A673 (cell line): ENCODE results near the gene SLC9A1. TPM values are rescaled to one million over a fixed set of nuclear protein-coding genes. Genes with fewer than 3 reads are reported as not detected.
"Not testable (repeated sequence)": the region's sequence is repeated elsewhere in the genome, so short reads cannot be mapped to it uniquely, and the experiment has no call there.

Experiments used
- BruUV-seq: library from RNA; stranded (reverse); fragments of 400-500 nt; replicated peaks from 2 replicates; lab custom pipeline; 2021; lab: Mats Ljungman, UMichigan
- CTCF ChIA-PET: fragments of 300-600 bp; sonication (Branson Sonifier 250); formaldehyde crosslinking; loops from one replicate; lab custom pipeline; 2022; ENCODE audit warnings: antibody characterized with exemption; lab: Charles Lee
- POLR2A ChIA-PET: fragments of 300-600 bp; sonication (Branson Sonifier 250); formaldehyde crosslinking; loops from one replicate; lab custom pipeline; 2022; ENCODE audit warnings: antibody characterized with exemption; ENCODE audit not compliant: low non-redundant PET; lab: Charles Lee
- DNase-seq: peaks from one replicate; pipeline ENCODE4 v3.0.0-alpha.2; 2015; ENCODE audit warnings: low spot score
- H3K27ac ChIP-seq: fragments of 200-600 bp; sonication (generic); 2 replicates; pipeline ENCODE4 v1.5.1; 2016; ENCODE audit warnings: mixed run types, low read depth, mild to moderate bottlenecking, mixed read lengths, antibody characterized with exemption, low read length; ENCODE audit not compliant: poor library complexity, severe bottlenecking
- H3K27me3 ChIP-seq: fragments of 200-600 bp; sonication (generic); replicated peaks from 2 replicates; pipeline ENCODE4 v1.6.1; 2017; ENCODE audit warnings: mixed run types, low read depth, mild to moderate bottlenecking, mixed read lengths, antibody characterized with exemption, low read length; ENCODE audit not compliant: insufficient read depth, poor library complexity
- H3K36me3 ChIP-seq: fragments of 200-600 bp; sonication (generic); 2 replicates; pipeline ENCODE4 v1.6.1; 2016; ENCODE audit warnings: mixed run types, mild to moderate bottlenecking, mixed read lengths, antibody characterized with exemption, low read length; ENCODE audit not compliant: insufficient read depth, poor library complexity, severe bottlenecking
- H3K4me1 ChIP-seq: fragments of 200-600 bp; sonication (generic); 2 replicates; pipeline ENCODE4 v1.6.1; 2017; ENCODE audit warnings: mixed run types, mild to moderate bottlenecking, mixed read lengths, antibody characterized with exemption, low read length; ENCODE audit not compliant: insufficient read depth, poor library complexity, severe bottlenecking
- H3K4me3 ChIP-seq: fragments of 200-600 bp; sonication (generic); 2 replicates; pipeline ENCODE4 v1.5.1; 2016; ENCODE audit warnings: low read depth, mixed run types, mild to moderate bottlenecking, mixed read lengths, low read length; ENCODE audit not compliant: poor library complexity, severe bottlenecking
- H3K9me3 ChIP-seq: fragments of 200-600 bp; sonication (generic); 2 replicates; pipeline ENCODE4 v1.6.1; 2016; ENCODE audit warnings: mixed run types, low read depth, mild to moderate bottlenecking, mixed read lengths, antibody characterized with exemption, low read length; ENCODE audit not compliant: poor library complexity, severe bottlenecking
- EZH2 ChIP-seq: fragments of 200-600 bp; sonication (generic); IDR thresholded peaks from 2 replicates; pipeline ENCODE4 v1.6.1; 2017; ENCODE audit warnings: borderline replicate concordance, low read depth, mild to moderate bottlenecking, mixed read lengths, antibody characterized with exemption, low read length; ENCODE audit not compliant: poor library complexity, severe bottlenecking
- intact Hi-C: fragments of 100-400 bp; cut with micrococcal nuclease; formaldehyde crosslinking; loops from one replicate; pipeline ENCODE4 v1.10.0; 2022; ENCODE audit not compliant: unreplicated experiment
- total RNA-seq: library from RNA; stranded (reverse); gene quantifications from 2 replicates; pipeline ENCODE4 v1.2.3, GENCODE V29; 2021
- TF ChIP-seq, protein P1 (sequence below): fragments of 300-800, 200-600 bp; sonication (generic); conservative IDR thresholded peaks from 2 replicates; pipeline ENCODE4 v1.5.1; 2017; ENCODE audit warnings: low read depth, mild to moderate bottlenecking, antibody characterized with exemption, low read length, moderate library complexity, mixed read lengths

SLC9A1 gene
- total RNA-seq, 1 experiment from 2014 or later: 30.2 TPM

DNA sequence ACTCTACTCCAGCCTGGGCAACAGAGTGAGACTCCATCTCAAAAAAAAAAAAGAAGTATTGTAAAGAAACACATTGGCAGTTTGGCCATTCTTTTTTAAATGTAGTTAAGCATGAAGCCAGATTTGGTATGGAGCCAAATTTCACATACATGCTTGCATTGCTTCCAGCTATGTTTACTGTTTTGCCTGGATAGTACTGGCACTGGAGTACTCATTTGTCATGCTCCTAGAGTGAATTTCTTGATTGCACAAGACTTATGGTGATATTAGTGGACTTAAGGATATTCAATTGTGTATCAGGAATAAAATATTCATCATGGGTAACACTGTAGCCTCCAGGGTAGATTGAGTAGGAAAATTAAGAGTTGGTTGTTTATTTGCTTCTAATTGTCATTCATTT lies 24.5 kb upstream of the SLC9A1 start:
- BruUV-seq: no TSS peak
- intact Hi-C loops: no loop called here
- no peak for TF ChIP-seq EZH2
- TF ChIP-seq, protein P1, sequence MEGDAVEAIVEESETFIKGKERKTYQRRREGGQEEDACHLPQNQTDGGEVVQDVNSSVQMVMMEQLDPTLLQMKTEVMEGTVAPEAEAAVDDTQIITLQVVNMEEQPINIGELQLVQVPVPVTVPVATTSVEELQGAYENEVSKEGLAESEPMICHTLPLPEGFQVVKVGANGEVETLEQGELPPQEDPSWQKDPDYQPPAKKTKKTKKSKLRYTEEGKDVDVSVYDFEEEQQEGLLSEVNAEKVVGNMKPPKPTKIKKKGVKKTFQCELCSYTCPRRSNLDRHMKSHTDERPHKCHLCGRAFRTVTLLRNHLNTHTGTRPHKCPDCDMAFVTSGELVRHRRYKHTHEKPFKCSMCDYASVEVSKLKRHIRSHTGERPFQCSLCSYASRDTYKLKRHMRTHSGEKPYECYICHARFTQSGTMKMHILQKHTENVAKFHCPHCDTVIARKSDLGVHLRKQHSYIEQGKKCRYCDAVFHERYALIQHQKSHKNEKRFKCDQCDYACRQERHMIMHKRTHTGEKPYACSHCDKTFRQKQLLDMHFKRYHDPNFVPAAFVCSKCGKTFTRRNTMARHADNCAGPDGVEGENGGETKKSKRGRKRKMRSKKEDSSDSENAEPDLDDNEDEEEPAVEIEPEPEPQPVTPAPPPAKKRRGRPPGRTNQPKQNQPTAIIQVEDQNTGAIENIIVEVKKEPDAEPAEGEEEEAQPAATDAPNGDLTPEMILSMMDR: no peak
- POLR2A ChIA-PET: no interaction called here
- DNase-seq: no peak
- Histone ChIP-seq H3K36me3 (no peaks in the 10 kb centered on the region), H3K27ac (no peak overlapping the region), H3K4me3 (no peak overlapping the region), H3K9me3 (peaks cover 21% of the 10 kb centered on the region), H3K27me3 (no peaks in the 10 kb centered on the region), H3K4me1 (no peaks in the 10 kb centered on the region)
- CTCF ChIA-PET: no interaction called here

DNA sequence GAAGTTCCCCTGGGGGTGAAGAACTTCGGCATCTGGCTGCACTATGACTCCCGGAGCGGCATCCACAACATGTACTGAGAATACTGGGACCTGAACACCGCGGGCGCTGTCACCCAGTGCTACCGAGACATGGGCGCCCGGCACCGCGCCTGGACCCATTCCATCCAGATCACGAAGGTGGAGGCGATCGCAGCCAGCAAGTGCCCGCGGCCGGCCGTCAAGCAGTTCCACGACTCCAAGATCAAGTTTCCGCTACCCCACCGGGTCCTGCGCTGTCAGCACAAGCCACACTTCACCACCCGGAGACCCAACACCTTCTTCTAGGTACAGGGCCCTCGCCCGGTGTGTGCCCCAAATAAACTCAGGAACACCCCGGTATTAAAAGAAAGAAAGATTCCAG lies 22.0 kb upstream of the SLC9A1 start:
- Histone ChIP-seq H3K9me3 (peaks cover 5% of the 10 kb centered on the region), H3K36me3 (no peaks in the 10 kb centered on the region), H3K4me1 (no peaks in the 10 kb centered on the region), H3K27me3 (no peaks in the 10 kb centered on the region), H3K27ac (no peak overlapping the region), H3K4me3 (no peak overlapping the region)
- ChIA-PET CTCF (no interaction called here), POLR2A (interaction anchor here (0.7 kb wide), 1 partner anchor 9 kb away, joined by 5 read pairs; no protein-coding TSS in a partner anchor)
- TF ChIP-seq EZH2: no peak
- TF ChIP-seq, protein P1: no peak
- intact Hi-C loops: no loop called here
- no peak for DNase-seq
- BruUV-seq: no TSS peak

DNA sequence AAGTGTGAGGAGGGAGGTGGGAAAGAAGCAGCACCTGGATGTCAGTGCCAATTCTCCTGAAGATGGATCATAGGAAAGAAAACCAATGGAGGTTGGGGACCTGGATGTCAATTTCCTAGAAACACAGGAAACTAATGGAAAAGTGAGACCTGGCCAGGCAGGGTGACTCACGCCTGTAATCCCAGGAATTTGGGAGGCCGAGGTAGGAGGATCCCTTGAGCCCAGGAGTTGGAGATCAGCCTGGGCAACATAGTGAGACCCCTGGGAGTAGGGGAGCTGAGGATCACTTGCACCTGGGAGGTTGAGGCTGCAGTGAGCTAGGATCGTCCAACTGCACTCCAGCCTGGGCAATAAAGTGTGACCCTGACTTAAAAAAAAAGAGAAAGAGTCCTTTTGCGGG lies 21.4 kb upstream of the SLC9A1 start:
- H3K27me3 ChIP-seq: no peaks in the 10 kb centered on the region
- BruUV-seq: no TSS peak
- POLR2A ChIA-PET: no interaction called here
- no peaks in the 10 kb centered on the region for H3K4me1 ChIP-seq
- no peak overlapping the region for H3K27ac ChIP-seq
- CTCF ChIA-PET: no interaction called here
- H3K9me3 ChIP-seq: peaks cover 5% of the 10 kb centered on the region
- intact Hi-C loops: no loop called here
- TF ChIP-seq, protein P1: no peak
- H3K36me3 ChIP-seq: no peaks in the 10 kb centered on the region
- DNase-seq: no peak
- H3K4me3 ChIP-seq: no peak overlapping the region

DNA sequence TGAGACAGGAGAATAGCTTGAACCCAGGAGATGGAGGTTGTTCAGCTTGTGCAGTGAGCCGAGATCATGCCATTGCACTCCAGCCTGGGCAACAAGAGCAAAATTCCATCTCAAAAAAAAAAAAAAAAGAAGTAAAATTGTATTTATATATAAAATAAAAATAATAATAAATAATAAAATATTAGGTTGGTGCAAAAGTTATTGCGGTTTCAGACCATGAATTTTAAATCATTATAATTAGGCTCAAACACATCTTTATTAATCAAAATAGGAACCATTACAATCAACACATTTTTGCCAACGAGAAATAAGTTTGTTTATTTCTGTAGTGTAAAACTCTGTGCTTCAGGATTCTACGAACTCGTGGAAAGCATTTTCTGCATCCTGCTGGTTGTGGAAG lies 18.1 kb upstream of the SLC9A1 start:
- BruUV-seq, H3K27me3 ChIP-seq, H3K4me3 ChIP-seq, DNase-seq, H3K27ac ChIP-seq, CTCF ChIA-PET, H3K9me3 ChIP-seq, POLR2A ChIA-PET, H3K36me3 ChIP-seq, H3K4me1 ChIP-seq, intact Hi-C loops: not testable (repeated sequence)
